ES-I3 (cell line): ENCODE results near the gene SBF1.

ENCODE experiments used
- H3K36me3 ChIP-seq: 2 replicates; pipeline ENCODE4 v1.6.1; 2013; ENCODE audit warnings: mild to moderate bottlenecking, low read length, control low read depth, moderate library complexity; ENCODE audit not compliant: insufficient read depth
- H3K4me1 ChIP-seq: 2 replicates; pipeline ENCODE4 v1.6.1; 2013; ENCODE audit warnings: mild to moderate bottlenecking, control low read depth, low read length; ENCODE audit not compliant: insufficient read depth
- H3K9ac ChIP-seq: 2 replicates; pipeline ENCODE4 v1.6.1; 2013; ENCODE audit warnings: low read depth, mild to moderate bottlenecking, low read length, moderate library complexity
- H3K9me3 ChIP-seq: 2 replicates; pipeline ENCODE4 v1.6.1; 2013; ENCODE audit warnings: mild to moderate bottlenecking, low read length, moderate library complexity; ENCODE audit not compliant: control insufficient read depth, insufficient read depth

SBF1 gene

GRCh38 chr22:50443801-50444625 is 30.8 kb downstream of the SBF1 start:
- no peaks in the 10 kb centered on the region for H3K9me3 ChIP-seq
- no peaks in the 10 kb centered on the region for H3K4me1 ChIP-seq
- H3K9ac ChIP-seq: no peak overlapping the region
- peaks cover 3% of the 10 kb centered on the region; the same call in 1 of the 2 replicates for H3K36me3 ChIP-seq

- no peaks in the 10 kb centered on the region for H3K4me1 ChIP-seq
- no peaks in the 10 kb centered on the region for H3K9me3 ChIP-seq
- no peak overlapping the region for H3K9ac ChIP-seq
- H3K36me3 ChIP-seq: peaks cover 3% of the 10 kb centered on the region; the same call in 1 of the 2 replicates
Measured at GRCh38 chr22:50443197-50443596, 31.6 kb downstream of the SBF1 start.

- Histone ChIP-seq H3K9me3 (no peaks in the 10 kb centered on the region), H3K36me3 (no peaks in the 10 kb centered on the region), H3K4me1 (no peaks in the 10 kb centered on the region), H3K9ac (no peak overlapping the region)
Measured at GRCh38 chr22:50441428-50441993, 33.3 kb downstream of the SBF1 start.

- Histone ChIP-seq H3K4me1 (no peaks in the 10 kb centered on the region), H3K36me3 (no peaks in the 10 kb centered on the region), H3K9ac (no peak overlapping the region), H3K9me3 (no peaks in the 10 kb centered on the region)
Measured at GRCh38 chr22:50440544-50441249, 34.1 kb downstream of the SBF1 start.

GRCh38 chr22:50439871-50440331 is 34.9 kb downstream of the SBF1 start:
- H3K4me1 ChIP-seq: no peaks in the 10 kb centered on the region
- H3K36me3 ChIP-seq: no peaks in the 10 kb centered on the region; the same call in 1 of the 2 replicates
- no peak overlapping the region for H3K9ac ChIP-seq
- no peaks in the 10 kb centered on the region for H3K9me3 ChIP-seq

- Histone ChIP-seq H3K36me3 (no peaks in the 10 kb centered on the region; the same call in 1 of the 2 replicates), H3K9me3 (no peaks in the 10 kb centered on the region), H3K9ac (no peak overlapping the region), H3K4me1 (no peaks in the 10 kb centered on the region)
Measured at GRCh38 chr22:50439314-50439870, 35.4 kb downstream of the SBF1 start.

- H3K4me1 ChIP-seq: no peaks in the 10 kb centered on the region
- H3K36me3 ChIP-seq: no peaks in the 10 kb centered on the region; the same call in 1 of the 2 replicates
- no peak overlapping the region for H3K9ac ChIP-seq
- no peaks in the 10 kb centered on the region for H3K9me3 ChIP-seq
Measured at GRCh38 chr22:50438305-50439275, 36.2 kb downstream of the SBF1 start.

- Histone ChIP-seq H3K9me3 (no peaks in the 10 kb centered on the region), H3K9ac (no peak overlapping the region), H3K36me3 (no peaks in the 10 kb centered on the region; the same call in 1 of the 2 replicates), H3K4me1 (no peaks in the 10 kb centered on the region)
Measured at GRCh38 chr22:50437511-50438304, 37.1 kb downstream of the SBF1 start.

GRCh38 chr22:50436841-50437341 is 37.9 kb downstream of the SBF1 start:
- Histone ChIP-seq H3K9ac (no peak overlapping the region), H3K36me3 (no peaks in the 10 kb centered on the region; the same call in 1 of the 2 replicates), H3K9me3 (no peaks in the 10 kb centered on the region), H3K4me1 (no peaks in the 10 kb centered on the region)

GRCh38 chr22:50436015-50436830 is 38.6 kb downstream of the SBF1 start:
- H3K9me3 ChIP-seq: no peaks in the 10 kb centered on the region
- no peaks in the 10 kb centered on the region; the same call in 1 of the 2 replicates for H3K36me3 ChIP-seq
- H3K4me1 ChIP-seq: no peaks in the 10 kb centered on the region
- no peak overlapping the region for H3K9ac ChIP-seq

- H3K9me3 ChIP-seq: no peaks in the 10 kb centered on the region
- H3K9ac ChIP-seq: no peak overlapping the region
- H3K4me1 ChIP-seq: no peaks in the 10 kb centered on the region
- H3K36me3 ChIP-seq: no peaks in the 10 kb centered on the region; the same call in 1 of the 2 replicates
Measured at GRCh38 chr22:50435291-50436014, 39.4 kb downstream of the SBF1 start.

GRCh38 chr22:50434849-50435248 is 40.0 kb downstream of the SBF1 start:
- H3K9ac ChIP-seq: no peak overlapping the region
- no peaks in the 10 kb centered on the region; the same call in 1 of the 2 replicates for H3K36me3 ChIP-seq
- no peaks in the 10 kb centered on the region for H3K9me3 ChIP-seq
- no peaks in the 10 kb centered on the region for H3K4me1 ChIP-seq
